ENCODE data around the gene DNHD1.

DNHD1 gene

DNA sequence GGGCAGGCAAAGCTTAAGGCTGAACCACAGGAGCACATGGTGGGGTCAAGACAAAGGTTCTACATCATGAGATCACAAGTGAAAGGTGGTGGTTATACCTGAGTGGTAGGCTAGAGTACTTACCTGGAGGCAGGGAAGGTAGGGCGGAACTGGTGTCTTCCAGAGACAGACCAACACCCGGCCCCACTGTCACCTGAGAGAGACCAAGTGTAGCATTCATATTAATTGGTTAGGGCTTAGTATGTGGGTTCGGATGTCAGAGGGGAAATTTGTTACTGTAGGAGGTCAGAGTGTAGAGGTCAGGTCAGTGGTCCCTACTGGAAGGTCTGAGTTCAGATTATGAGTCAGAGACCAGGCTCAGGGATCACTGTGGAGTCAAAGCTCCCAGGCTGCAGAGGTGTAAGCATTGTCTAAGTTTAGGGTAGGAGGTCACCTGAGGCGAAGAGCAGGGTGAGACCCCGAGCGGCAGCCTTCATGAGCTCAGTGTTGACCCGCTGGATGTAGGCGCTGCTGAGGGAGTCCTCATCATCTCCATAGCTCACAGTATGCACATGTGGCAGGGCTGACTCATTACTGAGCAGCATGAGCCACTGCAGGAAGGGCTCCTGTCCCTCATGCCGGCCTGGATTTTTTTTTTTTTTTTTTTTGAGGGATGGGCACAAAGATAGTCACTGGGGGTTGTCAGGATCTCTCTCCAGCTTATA lies 119.0 kb downstream of the DNHD1 start:
- Mint-ChIP-seq H3K4me3 (no peak overlapping the region), H3K4me1 (ENCODE audit: low read depth) (peaks cover 8% of the 10 kb centered on the region), H3K9me3 (no peaks in the 10 kb centered on the region), H3K36me3 (ENCODE audit: low read depth) (peaks cover 20% of the 10 kb centered on the region), H3K27me3 (ENCODE audit: low read depth) (no peaks in the 10 kb centered on the region), H3K27ac (peak overlapping the region; percentile 50)
- DNase-seq (ENCODE audit: low spot score), result no peak

DNA sequence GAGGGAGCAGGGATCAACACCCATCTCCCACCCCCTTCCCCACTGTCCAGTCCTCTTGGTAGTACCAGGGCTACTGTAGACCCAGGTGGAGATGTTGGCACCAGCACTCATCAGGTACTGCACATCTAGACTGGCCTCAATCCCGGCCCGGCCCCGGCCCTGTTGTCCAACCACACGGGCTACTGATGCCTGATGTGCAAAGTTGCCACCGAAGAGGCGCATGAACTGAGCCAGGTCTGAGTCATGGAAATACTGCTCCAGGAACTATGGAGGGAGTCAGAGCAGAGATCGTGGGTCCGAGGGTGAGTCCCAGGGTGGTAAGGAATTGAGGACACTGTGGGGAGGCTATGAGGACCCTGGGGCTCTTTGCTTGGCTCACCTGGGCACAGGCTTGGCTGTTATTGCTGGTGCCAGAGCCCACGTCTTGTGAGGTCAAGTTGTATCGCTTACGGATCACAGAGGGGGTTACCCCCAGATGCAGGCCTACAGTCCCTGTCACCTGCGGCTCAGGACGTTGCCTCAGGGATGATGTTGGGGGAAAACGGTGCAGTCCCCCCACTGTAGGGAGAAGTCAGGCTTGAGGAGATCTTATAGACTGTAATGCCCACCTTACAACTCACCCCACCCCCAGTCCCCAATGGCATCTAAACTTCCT lies 119.6 kb downstream of the DNHD1 start:
- DNase-seq (ENCODE audit: low spot score), result no peak
- peaks cover 5% of the 10 kb centered on the region for H3K4me1 Mint-ChIP-seq (ENCODE audit: low read depth)
- H3K9me3 Mint-ChIP-seq, result no peaks in the 10 kb centered on the region
- no peak overlapping the region for H3K4me3 Mint-ChIP-seq
- H3K27me3 Mint-ChIP-seq (ENCODE audit: low read depth), result no peaks in the 10 kb centered on the region
- peak overlapping the region; percentile 26 for H3K27ac Mint-ChIP-seq
- H3K36me3 Mint-ChIP-seq (ENCODE audit: low read depth), result peaks cover 15% of the 10 kb centered on the region

DNA sequence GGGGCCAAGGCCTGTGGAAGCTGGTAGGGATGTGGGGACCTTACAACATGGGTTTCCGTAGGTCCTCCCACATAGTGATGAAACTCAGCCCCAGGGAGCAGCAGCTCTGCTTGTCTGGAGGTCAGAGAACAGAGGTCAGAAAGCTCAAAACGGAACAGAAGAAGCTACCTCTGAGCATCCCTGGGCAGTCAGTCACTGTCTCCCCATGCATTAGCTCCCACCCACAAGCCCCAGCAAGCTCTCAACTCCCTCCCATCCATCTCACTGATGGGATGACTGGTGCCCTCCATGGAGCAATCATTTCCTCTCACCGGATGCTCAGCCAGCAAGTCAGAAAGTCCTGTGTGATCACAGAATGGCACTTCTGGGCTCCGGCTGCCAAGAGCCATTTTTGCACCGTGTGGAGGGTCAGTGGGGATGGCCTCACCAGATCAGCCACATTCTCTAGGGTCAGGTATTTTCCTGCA lies 120.3 kb downstream of the DNHD1 start:
- Mint-ChIP-seq H3K4me3 (no peak overlapping the region), H3K27ac (peak overlapping the region; percentile 40), H3K36me3 (ENCODE audit: low read depth) (peaks cover 15% of the 10 kb centered on the region), H3K9me3 (no peaks in the 10 kb centered on the region), H3K27me3 (ENCODE audit: low read depth) (no peaks in the 10 kb centered on the region), H3K4me1 (ENCODE audit: low read depth) (peaks cover 5% of the 10 kb centered on the region)
- no peak for DNase-seq (ENCODE audit: low spot score)

DNA sequence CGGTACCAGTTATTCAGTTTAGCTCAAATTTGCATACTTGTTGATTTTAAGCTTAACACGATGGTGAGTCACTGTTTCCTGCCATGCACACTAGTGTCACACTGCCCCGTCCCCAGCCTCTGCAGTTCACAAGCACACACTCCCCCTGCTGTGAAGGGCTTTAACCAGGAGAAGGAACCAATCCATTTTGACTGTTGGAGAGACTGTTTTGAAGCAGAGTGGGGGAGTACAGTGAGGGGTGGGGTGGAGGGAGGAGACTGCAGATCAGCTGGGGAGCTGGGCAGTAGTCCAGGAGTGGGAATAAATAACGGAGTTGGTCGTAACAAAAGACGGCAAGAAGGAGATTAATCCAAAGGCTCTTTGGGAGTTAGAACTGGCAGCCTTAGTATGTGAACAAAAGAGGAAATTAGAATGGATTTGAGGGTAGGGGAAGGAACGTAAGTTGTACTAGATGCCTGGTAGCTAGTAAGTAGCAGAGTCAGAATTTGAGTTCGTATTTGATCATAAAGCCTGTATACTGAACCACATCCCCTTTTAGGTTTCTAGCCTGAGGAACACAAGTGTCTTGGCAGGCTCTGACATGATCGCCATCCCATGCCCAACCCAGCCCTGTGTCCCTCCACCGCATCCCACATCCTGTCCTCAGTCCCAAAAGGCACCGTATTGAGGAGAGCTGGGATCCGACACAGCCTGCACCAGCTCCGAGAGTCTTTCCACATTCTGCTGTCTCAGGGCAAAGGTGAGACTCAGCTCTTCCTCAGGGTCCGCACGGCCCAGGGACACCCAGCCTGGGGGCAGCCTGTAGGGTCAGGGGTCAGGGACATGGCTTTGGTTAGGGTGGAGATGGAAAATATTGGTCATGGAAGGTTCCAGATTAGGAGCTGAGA lies 121.3 kb downstream of the DNHD1 start:
- H3K27me3 Mint-ChIP-seq (ENCODE audit: low read depth), result no peaks in the 10 kb centered on the region
- DNase-seq (ENCODE audit: low spot score), result peak; percentile 64
- H3K36me3 Mint-ChIP-seq (ENCODE audit: low read depth), result peaks cover 15% of the 10 kb centered on the region
- H3K9me3 Mint-ChIP-seq, result no peaks in the 10 kb centered on the region
- H3K4me3 Mint-ChIP-seq, result no peak overlapping the region
- peaks cover 5% of the 10 kb centered on the region for H3K4me1 Mint-ChIP-seq (ENCODE audit: low read depth)
- H3K27ac Mint-ChIP-seq, result no peak overlapping the region

DNA sequence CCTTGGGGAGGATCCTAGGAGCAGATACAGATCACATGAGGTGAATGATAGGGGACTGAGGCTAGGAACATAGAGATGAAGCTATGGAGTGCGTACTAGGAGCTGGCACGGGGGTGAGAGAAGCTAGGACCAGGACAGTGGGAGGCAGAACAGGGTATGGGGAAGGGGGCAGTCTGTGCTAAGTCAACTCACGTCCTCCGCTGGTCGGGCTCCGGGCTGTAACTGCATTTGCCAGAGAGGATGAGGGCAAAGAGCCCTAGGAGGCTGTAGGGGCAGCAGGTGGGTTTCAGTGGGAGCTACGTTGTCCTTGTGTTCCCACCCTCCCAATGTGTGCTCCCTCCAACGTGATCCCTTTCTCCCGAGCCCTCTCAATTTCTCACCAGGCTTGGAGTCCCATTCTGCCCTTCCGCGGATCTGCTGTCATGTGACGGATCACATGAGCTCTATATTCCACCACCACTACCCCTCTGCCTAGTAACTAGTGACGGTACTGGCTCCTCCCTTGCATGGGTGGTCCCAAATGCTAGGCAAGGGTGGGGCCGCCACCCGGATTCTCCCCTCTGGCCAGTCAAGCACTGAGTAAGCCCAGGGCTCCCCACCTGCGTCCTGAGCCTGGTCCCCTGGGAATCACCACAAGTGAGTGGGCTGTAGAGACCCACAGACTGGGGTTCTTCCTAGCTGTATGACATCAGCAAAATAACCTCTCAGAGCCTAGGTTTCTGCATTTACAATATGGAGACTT lies 122.1 kb downstream of the DNHD1 start, which contains the start of gene TPP1:
TSS of gene TPP1 (minus strand) at position 419 of the 742 bp plus-strand sequence. CDS start at position 397, 22 bp downstream.
- Mint-ChIP-seq H3K27ac (no peak within 1 kb of the TSS), H3K27me3 (ENCODE audit: low read depth) (no peaks in the 10 kb centered on the region), H3K36me3 (ENCODE audit: low read depth) (peaks cover 15% of the 10 kb centered on the region), H3K4me3 (no peak within 1 kb of the TSS), H3K4me1 (ENCODE audit: low read depth) (peaks cover 5% of the 10 kb centered on the region), H3K9me3 (no peaks in the 10 kb centered on the region)
- peak; percentile 89 for DNase-seq (ENCODE audit: low spot score)

DNA sequence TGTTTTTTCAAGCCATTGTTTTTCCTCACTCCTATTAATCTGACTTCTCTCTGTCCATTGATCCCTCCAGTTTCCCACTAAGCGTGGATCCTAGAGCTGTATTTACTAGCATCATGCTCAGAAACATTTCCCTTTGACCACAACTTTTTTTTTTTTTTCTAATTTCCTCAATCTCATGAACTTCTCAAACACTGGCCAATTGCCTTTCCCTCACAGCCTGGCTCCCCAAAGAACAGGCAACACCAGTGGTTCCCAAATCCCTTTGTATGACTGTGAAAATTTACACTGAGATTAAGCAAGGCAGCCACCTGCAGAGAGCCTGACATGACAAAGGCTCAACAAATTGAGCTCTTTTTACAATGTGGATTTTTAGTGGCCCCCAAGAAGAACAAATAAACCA lies 123.6 kb downstream of the DNHD1 start:
- no peak for DNase-seq (ENCODE audit: low spot score)
- Mint-ChIP-seq H3K36me3 (ENCODE audit: low read depth) (peaks cover 8% of the 10 kb centered on the region), H3K27ac (no peak overlapping the region), H3K9me3 (no peaks in the 10 kb centered on the region), H3K27me3 (ENCODE audit: low read depth) (no peaks in the 10 kb centered on the region), H3K4me3 (no peak overlapping the region), H3K4me1 (ENCODE audit: low read depth) (peaks cover 5% of the 10 kb centered on the region)

Measured in T-helper 2 cell treated with Interferon-gamma antibody and Interleukin-4, amounts not matched to agents 5 μg/mL and 100 μg/mL, for 36 hours (primary cell).